Lower leg skin (tissue), 4 donors: ENCODE data around the gene MATN1. TPM values are rescaled to one million over a fixed set of nuclear protein-coding genes. Genes with fewer than 3 reads are reported as not detected.

Experiments
- DNase-seq, 2 donors: peaks; one replicate each; pipeline ENCODE4 v3.0.0-alpha.2; 2019; ENCODE audit warnings: low spot score in 2 of 2
- H3K4me3 ChIP-seq: fragments of 200-600 bp; sonication (generic); 2 replicates; pipeline ENCODE4 v1.5.1; 2017; ENCODE audit warnings: mild to moderate bottlenecking, low read depth; ENCODE audit not compliant: poor library complexity, severe bottlenecking
- POLR2A ChIP-seq, 2 donors: fragments of 450-650 bp; IDR thresholded peaks; one replicate each; pipeline ENCODE4 v1.6.1; 2016 to 2017; ENCODE audit warnings: antibody characterized with exemption in 2 of 2, mild to moderate bottlenecking in 1 of 2, moderate library complexity in 1 of 2
- WGBS, 2 donors: methylation state at CpG; one replicate each; pipeline ENCODE4 v1.1.5; 2018; 5-methylcytosine and 5-hydroxymethylcytosine counted together
- intact Hi-C: fragments of 100-400 bp; cut with DNase I; formaldehyde crosslinking; loops from one replicate; pipeline ENCODE4 v1.15.0; 2023; ENCODE audit warnings: low total_unique reads
- total RNA-seq, 4 donors: library from RNA; depleted of rRNA; stranded (reverse); fragments of >200 nt; gene quantifications; one replicate each; pipeline ENCODE4 v1.1.0, GENCODE V29; 2016
- TF ChIP-seq, protein P1 (sequence below), 3 donors: fragments of 450-650 bp; IDR thresholded peaks; one replicate each; pipeline ENCODE4 v1.5.1; 2016; ENCODE audit warnings: antibody characterized with exemption in 3 of 3, mild to moderate bottlenecking in 3 of 3, moderate library complexity in 2 of 3

The MATN1 gene
- total RNA-seq, 4 donors from 2014 or later = not detected

GRCh38 chr1:30720271-30721223 lies 2.8 kb downstream of the MATN1 start:
- intact Hi-C loops = loop anchor here (2.0 to 5.0 kb wide), 2 partner anchors 60 to 192 kb away; no protein-coding TSS in a partner anchor
- WGBS, 2 donors = 85 to 90% methylated on average over 16 of the region's 16 CpGs

DNA sequence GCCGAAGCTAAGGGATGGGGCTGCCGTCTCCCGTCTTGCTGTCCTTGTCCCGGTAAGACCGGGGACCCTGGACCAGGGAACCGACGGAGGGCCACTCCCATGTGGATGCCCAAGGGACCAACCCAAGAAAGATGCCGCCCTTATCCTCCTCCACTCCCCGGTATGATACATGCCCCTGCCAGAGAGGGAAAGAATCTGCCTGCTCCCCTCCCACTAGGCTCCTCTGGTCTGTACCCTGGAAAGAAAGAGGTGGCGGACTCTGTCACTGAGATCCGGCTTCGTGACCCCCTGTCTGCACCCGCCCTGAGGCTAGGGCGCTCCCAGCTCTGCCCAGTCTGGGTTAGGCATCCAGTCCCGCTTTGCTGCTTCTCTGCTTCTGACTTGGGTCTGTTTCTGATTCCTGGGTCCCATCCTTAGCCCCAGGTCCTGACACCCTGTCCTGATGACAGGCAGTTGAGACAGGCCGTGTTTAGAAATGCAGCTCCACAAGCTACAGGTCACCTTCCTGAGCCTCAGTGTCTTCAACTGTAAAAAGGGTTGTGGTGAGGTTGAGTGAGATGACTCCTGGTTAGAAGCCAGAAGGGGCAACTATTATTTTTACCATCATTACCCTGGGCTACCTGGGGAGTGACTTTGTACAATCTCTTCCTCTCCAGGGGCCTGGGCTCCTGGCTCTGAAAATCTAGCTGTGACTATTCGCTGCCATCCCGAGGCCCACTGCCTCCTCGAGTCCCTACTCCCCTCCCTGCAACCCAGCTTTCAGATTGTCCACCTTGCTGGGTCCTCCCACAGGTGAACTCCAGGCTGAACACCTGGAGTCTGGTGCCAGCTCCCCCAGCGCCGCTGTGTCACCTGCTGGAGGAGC lies 3.7 kb downstream of the MATN1 start:
- intact Hi-C loops = loop anchor here (2.0 to 5.0 kb wide), 2 partner anchors 61 to 193 kb away; no protein-coding TSS in a partner anchor
- DNase-seq = no peak
- TF ChIP-seq POLR2A (IDR thresholded peaks at IDR 0.05) = no peak
- TF ChIP-seq, protein P1, sequence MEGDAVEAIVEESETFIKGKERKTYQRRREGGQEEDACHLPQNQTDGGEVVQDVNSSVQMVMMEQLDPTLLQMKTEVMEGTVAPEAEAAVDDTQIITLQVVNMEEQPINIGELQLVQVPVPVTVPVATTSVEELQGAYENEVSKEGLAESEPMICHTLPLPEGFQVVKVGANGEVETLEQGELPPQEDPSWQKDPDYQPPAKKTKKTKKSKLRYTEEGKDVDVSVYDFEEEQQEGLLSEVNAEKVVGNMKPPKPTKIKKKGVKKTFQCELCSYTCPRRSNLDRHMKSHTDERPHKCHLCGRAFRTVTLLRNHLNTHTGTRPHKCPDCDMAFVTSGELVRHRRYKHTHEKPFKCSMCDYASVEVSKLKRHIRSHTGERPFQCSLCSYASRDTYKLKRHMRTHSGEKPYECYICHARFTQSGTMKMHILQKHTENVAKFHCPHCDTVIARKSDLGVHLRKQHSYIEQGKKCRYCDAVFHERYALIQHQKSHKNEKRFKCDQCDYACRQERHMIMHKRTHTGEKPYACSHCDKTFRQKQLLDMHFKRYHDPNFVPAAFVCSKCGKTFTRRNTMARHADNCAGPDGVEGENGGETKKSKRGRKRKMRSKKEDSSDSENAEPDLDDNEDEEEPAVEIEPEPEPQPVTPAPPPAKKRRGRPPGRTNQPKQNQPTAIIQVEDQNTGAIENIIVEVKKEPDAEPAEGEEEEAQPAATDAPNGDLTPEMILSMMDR (IDR thresholded peaks at IDR 0.05) = peak in 1 of 3 donors; percentile 4
- 27 to 31% methylated on average over 16 to 21 of the region's 21 CpGs for WGBS, 2 donors
- no peak overlapping the region for H3K4me3 ChIP-seq

More at GRCh38 chr1:30720271-30721223, 2.8 kb downstream of the MATN1 start:
- TF ChIP-seq POLR2A (IDR thresholded peaks at IDR 0.05) = no peak
- H3K4me3 ChIP-seq = no peak overlapping the region
- no peak for DNase-seq

GRCh38 chr1:30718636-30719405 lies 4.6 kb downstream of the MATN1 start:
- WGBS, 2 donors = 0% methylated on average over 12 to 30 of the region's 66 CpGs
- intact Hi-C loops = no loop called here

GRCh38 chr1:30718091-30718635 lies 5.2 kb downstream of the MATN1 start:
- intact Hi-C loops = no loop called here
- no peak for TF ChIP-seq POLR2A (IDR thresholded peaks at IDR 0.05)
- TF ChIP-seq, protein P1 (IDR thresholded peaks at IDR 0.05) = no peak
- DNase-seq = peak; percentile 99 to 100
- WGBS, 2 donors = 2% methylated on average over 33 to 35 of the region's 50 CpGs
- H3K4me3 ChIP-seq = no peak overlapping the region

More at GRCh38 chr1:30718636-30719405, 4.6 kb downstream of the MATN1 start:
- DNase-seq = peak; percentile 76 to 97
- TF ChIP-seq, protein P1 (IDR thresholded peaks at IDR 0.05) = peak in 1 of 3 donors; percentile 97
- peak in 1 of 2 donors; percentile 83 for TF ChIP-seq POLR2A (IDR thresholded peaks at IDR 0.05)
- peak overlapping the region; percentile 52 for H3K4me3 ChIP-seq

GRCh38 chr1:30716646-30717045 lies 6.7 kb downstream of the MATN1 start:
- intact Hi-C loops = no loop called here
- WGBS, 2 donors = 98 to 100% methylated on average over 8 of the region's 8 CpGs
- no peak for DNase-seq
- no peak overlapping the region for H3K4me3 ChIP-seq
- TF ChIP-seq POLR2A (IDR thresholded peaks at IDR 0.05) = no peak
- TF ChIP-seq, protein P1 (IDR thresholded peaks at IDR 0.05) = no peak
